Fibroblast of the aortic adventitia (primary cell): Measurements from ENCODE around the gene RANGAP1. TPM values are rescaled to one million over a fixed set of nuclear protein-coding genes. Genes with fewer than 3 reads are reported as not detected.

Experiments
- DNase-seq: peaks from one replicate; pipeline ENCODE4 v3.0.0-alpha.2; 2010; ENCODE audit warnings: low read depth
- H3K4me3 ChIP-seq: 2 replicates; pipeline ENCODE4 v1.5.1; 2011; ENCODE audit warnings: low read depth, mild to moderate bottlenecking, control low read depth, low read length, moderate library complexity
- total RNA-seq: library from RNA; depleted of rRNA; stranded (reverse); fragments of >200 nt; gene quantifications from 2 replicates; pipeline ENCODE4 v1.2.3, GENCODE V29; 2012; ENCODE audit warnings: low replicate concordance
- TF ChIP-seq, protein P1 (sequence below): IDR thresholded peaks from 2 replicates; pipeline ENCODE4 v1.5.1; 2011; ENCODE audit warnings: mild to moderate bottlenecking, low read length, control low read depth, inconsistent platforms; ENCODE audit not compliant: insufficient read depth

Gene RANGAP1
- total RNA-seq, 1 donor: 89.4 TPM

DNA sequence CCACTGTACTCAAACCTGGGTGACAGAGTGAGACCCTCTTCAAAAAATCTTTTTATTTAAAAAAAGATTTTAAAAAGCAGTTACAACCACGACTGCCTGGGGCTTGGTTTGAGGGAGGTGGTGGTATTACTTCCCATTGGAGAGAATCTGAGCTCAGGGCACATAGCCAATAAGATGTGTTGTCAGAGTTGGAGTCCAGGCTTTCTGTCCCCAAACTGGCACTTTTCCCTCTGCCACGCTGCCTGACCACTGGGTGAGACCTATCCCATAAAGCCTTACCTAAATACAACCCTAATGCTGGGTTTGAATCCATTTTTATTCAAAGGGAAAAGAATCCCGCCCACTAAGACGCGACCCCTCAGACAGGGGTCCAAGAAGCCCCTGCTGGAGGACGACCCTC, 56.8 kb downstream of the RANGAP1 start:
- TF ChIP-seq, protein P1, sequence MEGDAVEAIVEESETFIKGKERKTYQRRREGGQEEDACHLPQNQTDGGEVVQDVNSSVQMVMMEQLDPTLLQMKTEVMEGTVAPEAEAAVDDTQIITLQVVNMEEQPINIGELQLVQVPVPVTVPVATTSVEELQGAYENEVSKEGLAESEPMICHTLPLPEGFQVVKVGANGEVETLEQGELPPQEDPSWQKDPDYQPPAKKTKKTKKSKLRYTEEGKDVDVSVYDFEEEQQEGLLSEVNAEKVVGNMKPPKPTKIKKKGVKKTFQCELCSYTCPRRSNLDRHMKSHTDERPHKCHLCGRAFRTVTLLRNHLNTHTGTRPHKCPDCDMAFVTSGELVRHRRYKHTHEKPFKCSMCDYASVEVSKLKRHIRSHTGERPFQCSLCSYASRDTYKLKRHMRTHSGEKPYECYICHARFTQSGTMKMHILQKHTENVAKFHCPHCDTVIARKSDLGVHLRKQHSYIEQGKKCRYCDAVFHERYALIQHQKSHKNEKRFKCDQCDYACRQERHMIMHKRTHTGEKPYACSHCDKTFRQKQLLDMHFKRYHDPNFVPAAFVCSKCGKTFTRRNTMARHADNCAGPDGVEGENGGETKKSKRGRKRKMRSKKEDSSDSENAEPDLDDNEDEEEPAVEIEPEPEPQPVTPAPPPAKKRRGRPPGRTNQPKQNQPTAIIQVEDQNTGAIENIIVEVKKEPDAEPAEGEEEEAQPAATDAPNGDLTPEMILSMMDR: no peak
- H3K4me3 ChIP-seq: no peak overlapping the region
- DNase-seq: no peak

DNA sequence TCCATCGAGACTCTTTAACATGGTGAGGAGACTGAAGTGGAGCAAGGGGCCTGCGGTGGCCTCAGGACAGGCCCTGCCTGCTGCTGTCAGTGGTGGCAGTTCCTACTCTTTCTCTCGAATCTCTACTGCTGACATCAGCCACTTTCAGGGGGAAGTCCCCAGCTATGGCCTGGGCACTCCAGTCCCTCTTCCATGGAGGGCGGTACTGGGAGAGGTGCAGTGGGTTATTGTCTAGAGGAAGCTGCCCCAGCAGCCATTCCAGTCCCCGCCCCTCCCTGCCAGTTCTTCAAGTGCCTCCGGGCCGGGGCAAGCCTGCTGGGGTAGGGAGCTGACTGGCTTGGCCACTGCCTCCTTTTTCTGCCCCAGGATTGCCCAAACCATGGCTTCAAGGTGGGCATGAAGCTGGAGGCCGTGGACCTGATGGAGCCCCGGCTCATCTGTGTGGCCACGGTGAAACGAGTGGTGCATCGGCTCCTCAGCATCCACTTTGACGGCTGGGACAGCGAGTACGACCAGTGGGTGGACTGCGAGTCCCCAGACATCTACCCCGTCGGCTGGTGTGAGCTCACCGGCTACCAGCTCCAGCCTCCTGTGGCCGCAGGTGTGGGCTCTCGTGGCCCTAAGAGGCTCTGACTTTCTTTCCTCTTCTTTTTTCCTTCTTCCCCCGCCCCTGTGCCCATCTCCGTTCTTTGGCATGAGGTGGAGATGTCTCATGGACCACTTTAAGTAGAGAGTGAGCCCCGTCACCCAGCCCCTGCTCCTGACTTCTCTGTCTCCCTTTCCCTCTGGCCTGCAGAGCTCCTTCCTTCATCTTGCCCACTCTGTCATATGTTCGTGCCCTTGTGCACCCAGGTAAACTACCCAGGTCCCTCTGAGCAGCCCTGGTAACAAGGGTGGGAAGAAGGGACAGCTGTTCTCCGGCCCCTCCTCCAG, 59.0 kb downstream of the RANGAP1 start:
- DNase-seq: no peak
- H3K4me3 ChIP-seq: no peak overlapping the region
- TF ChIP-seq, protein P1: no peak

- H3K4me3 ChIP-seq: no peak overlapping the region
- TF ChIP-seq, protein P1: no peak
Observed at GRCh38 chr22:41223535-41223934, 62.5 kb downstream of the RANGAP1 start.

DNA sequence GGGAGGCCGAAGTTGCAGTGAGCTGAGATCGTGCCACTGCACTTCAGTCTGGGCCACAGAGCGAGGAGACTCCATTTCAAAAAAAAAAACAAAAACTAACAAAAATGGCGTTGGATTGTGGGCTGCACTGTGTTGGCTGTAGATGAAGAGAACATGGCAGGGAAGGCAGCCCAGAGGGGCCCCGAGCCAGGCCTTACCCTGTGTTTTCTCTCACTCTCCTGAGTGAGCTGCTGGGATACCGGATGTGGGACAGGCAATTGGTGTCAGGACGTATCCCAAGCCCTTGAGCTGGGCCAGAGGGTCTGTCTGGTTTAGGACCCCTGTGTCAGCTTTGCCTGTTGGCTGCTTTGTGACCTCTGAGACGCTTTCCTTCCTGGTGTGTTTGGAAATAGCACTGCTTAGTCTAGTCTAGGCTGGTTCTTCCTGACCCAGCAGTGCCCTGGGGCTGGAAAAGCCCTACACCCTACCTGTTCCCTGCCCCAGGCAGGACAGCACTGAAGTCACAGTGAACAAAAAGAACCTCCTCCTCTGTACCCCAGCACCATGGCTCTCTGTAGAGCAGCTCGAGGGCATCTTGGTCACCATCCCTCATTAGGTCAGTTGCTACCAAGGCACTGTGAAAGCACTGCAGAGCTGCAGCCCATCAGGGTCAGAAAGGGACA, 63.0 kb downstream of the RANGAP1 start:
- no peak for DNase-seq
- no peak overlapping the region for H3K4me3 ChIP-seq
- TF ChIP-seq, protein P1: no peak

More at GRCh38 chr22:41223535-41223934, 62.5 kb downstream of the RANGAP1 start:
- DNase-seq: no peak

DNA sequence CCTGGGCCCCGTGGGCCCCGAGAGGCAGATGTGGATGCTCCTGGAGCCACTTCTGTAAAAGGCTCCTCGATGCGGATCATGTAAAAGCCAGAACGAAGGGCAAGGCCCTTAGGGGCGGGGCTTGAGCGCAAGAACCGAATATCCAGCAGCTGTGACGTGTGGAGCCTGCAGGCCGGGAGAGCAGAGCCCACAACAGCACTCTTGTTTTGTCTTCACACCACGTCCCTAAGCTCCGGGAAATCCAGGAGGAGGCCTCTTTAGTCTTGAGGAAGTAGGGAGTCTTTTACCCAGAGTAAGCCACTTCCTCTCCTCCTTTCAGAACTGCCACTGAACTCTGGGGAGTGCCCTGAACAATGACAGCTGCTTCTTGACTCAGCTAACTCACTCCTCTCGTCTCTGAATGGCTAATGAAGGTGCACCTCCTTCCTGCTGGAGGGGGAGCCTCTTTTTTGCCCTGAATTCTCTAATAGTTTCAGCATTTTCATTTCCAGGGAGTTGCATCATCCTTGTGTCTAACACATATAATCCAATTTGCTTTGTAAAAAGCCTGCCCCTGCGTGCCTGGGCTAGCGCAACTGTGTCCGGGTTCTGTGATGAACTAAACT, 68.3 kb downstream of the RANGAP1 start:
- peak overlapping the region; percentile 42 for H3K4me3 ChIP-seq
- DNase-seq: peak; percentile 93
- TF ChIP-seq, protein P1: no peak

GRCh38 chr22:41216984-41217383, 69.0 kb downstream of the RANGAP1 start:
- TF ChIP-seq, protein P1: no peak
- H3K4me3 ChIP-seq: peak overlapping the region; percentile 42
- DNase-seq: no peak
